T-helper 1 cell treated with Interleukin-12 subunit alpha and Interleukin-12 subunit beta and Interleukin-4 antibody, amounts not matched to agents 30 μg/mL and 1 μg/mL, for 36 hours (primary cell): ENCODE measurements around the gene PCP4L1.
A peak's percentile ranks its signal among the peaks of the same experiment; 100 is the strongest.
"Not testable (repeated sequence)": the region's sequence is repeated elsewhere in the genome, so short reads cannot be mapped to it uniquely, and the experiment has no call there.

ENCODE experiments used
- H3K27ac Mint-ChIP-seq: one replicate; pipeline ENCODE4 v1.8.0; 2021; ENCODE audit warnings: mild to moderate bottlenecking, mixed read lengths
- H3K27me3 Mint-ChIP-seq: one replicate; pipeline ENCODE4 v1.8.0; 2021; ENCODE audit warnings: low read depth, mixed read lengths
- H3K36me3 Mint-ChIP-seq: one replicate; pipeline ENCODE4 v1.8.0; 2021; ENCODE audit warnings: low read depth, mixed read lengths
- H3K4me1 Mint-ChIP-seq: one replicate; pipeline ENCODE4 v1.8.0; 2021; ENCODE audit warnings: low read depth, mixed read lengths
- H3K4me3 Mint-ChIP-seq: one replicate; pipeline ENCODE4 v1.8.0; 2021; ENCODE audit warnings: mild to moderate bottlenecking, moderate library complexity, mixed read lengths
- H3K9me3 Mint-ChIP-seq: one replicate; pipeline ENCODE4 v1.8.0; 2021; ENCODE audit warnings: mixed read lengths

PCP4L1 gene

DNA sequence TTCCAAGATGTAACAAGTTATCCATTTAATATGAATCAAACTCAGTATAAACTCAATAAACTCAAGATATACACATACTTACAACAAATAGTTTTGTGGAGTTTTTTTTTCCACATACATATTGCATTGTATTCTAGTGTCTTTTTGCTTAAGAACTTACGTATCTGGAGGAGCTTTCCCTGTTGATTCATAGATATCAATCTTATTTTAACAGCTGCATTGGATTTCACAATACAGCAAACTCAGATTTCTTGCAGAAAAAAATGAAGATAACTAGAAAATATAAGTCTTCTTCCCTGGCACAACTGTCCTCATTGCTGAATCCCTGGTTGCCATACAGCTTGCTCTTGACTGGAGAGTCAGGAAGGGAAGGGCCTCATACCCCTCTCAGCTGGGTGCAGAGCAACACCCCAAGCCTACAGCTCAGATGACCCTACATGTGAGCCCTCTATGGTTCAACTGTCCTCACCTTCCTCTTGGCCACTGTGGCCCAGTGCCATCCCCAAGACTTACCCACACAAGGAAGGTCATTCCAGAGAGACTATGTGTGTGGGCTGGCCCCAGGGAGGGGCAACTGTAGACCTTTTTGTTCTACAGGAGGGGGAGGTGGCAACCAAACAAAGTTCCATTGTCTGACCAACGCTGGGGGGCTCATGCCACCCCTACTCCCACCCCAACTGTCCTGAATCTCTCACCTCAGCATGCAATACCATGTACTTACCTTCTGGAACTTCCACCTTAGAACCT lies 49.5 kb downstream of the PCP4L1 start:
- Mint-ChIP-seq H3K36me3 (peaks cover 13% of the 10 kb centered on the region), H3K27me3 (no peaks in the 10 kb centered on the region), H3K4me3 (no peak overlapping the region), H3K9me3 (no peaks in the 10 kb centered on the region), H3K27ac (no peak overlapping the region), H3K4me1 (peaks cover 43% of the 10 kb centered on the region)

DNA sequence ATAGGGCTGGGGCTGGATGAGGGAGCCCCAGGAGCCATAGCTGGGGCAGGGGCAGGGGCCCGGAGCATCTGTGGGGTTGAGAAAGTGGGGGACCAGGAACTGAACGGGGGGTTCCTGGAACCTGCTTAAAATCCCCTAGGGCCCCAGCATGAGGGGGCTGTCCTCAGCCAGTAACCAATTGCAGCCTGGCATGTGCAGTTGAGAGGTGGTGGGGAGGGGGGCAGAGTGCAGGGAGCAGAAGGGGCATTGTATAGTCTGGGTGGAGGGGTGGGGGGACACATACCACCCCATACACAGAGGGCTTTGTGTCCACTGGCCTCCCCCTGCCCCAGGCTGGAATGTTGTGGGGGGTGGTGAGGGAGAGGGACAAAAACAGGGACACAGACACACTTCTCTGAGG lies 51.3 kb downstream of the PCP4L1 start, which contains the start of gene MPZ:
Gene MPZ (minus strand): TSS at position 101 of the 400 bp plus-strand sequence. CDS start 63 bp downstream, at position 38.
- H3K36me3 Mint-ChIP-seq, result peaks cover 8% of the 10 kb centered on the region
- no peak within 1 kb of the TSS for H3K4me3 Mint-ChIP-seq
- H3K27ac Mint-ChIP-seq, result no peak within 1 kb of the TSS
- H3K9me3 Mint-ChIP-seq, result no peaks in the 10 kb centered on the region
- H3K27me3 Mint-ChIP-seq, result no peaks in the 10 kb centered on the region
- H3K4me1 Mint-ChIP-seq, result peaks cover 34% of the 10 kb centered on the region

DNA sequence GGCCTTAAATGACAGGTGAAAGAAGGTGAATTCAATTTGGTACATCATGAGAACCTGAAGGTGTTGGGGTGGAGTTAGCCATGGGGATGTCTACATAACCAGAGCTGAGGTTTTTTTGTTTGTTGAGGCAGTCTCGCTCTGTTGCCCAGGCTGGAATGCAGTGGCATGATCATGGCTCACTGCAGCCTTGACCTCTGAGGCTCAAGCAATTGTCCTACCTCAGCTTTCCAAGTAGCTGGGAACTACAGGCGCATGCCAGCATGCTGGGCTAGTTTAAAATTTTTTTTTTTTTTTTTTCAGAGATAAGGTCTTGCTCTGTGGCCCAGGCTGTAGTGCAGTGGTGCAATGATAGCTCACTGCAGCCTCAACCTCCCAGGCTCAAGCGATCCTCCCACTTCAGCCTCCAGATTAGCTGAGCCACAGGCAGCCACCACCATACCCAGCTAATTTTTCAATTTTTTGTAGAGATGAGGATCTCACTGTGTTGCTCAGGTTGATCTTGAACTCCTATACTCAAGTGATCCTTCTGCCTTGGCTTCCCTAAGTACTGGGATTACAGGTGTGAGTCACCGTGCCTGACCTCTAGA lies 53.1 kb downstream of the PCP4L1 start:
- Mint-ChIP-seq H3K27ac (no peak overlapping the region), H3K36me3 (peaks cover 4% of the 10 kb centered on the region), H3K4me3 (no peak overlapping the region), H3K9me3 (no peaks in the 10 kb centered on the region), H3K4me1 (peaks cover 31% of the 10 kb centered on the region), H3K27me3 (no peaks in the 10 kb centered on the region)

DNA sequence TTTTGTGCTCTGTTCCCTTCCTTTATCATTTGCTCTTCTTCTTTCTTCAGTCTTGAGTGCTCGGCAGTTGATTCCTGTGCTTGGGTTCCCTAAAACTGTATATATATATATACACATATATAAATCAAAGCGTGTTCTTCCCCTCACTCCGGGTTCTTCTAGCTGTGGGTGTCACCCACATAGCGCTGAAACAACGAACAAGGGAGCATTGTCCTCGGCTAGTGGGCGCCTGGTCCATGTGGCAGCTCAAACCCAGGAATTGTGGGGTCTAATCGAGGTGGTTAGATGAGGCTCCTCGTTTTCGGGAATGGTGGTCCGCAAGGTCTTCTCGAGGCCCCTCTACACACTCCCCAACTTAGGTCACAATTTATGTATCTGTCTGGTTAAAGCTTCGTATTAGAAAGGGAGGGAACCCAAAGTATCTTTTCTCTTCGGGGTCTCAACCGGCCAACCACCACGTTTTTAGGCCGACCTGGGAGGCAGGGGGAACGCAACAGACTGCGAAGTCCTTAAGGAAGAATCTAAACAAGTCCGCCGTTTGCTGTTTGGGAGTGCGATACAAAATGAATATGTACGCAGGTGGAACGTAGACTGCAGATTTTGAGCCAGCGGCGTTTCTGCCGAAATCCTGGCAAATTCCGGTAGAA lies 55.1 kb downstream of the PCP4L1 start:
- H3K36me3 Mint-ChIP-seq, result peaks cover 7% of the 10 kb centered on the region
- H3K4me1 Mint-ChIP-seq, result peaks cover 21% of the 10 kb centered on the region
- no peaks in the 10 kb centered on the region for H3K27me3 Mint-ChIP-seq
- no peaks in the 10 kb centered on the region for H3K9me3 Mint-ChIP-seq
- peak overlapping the region; percentile 98 for H3K4me3 Mint-ChIP-seq
- H3K27ac Mint-ChIP-seq, result peak overlapping the region; percentile 97

DNA sequence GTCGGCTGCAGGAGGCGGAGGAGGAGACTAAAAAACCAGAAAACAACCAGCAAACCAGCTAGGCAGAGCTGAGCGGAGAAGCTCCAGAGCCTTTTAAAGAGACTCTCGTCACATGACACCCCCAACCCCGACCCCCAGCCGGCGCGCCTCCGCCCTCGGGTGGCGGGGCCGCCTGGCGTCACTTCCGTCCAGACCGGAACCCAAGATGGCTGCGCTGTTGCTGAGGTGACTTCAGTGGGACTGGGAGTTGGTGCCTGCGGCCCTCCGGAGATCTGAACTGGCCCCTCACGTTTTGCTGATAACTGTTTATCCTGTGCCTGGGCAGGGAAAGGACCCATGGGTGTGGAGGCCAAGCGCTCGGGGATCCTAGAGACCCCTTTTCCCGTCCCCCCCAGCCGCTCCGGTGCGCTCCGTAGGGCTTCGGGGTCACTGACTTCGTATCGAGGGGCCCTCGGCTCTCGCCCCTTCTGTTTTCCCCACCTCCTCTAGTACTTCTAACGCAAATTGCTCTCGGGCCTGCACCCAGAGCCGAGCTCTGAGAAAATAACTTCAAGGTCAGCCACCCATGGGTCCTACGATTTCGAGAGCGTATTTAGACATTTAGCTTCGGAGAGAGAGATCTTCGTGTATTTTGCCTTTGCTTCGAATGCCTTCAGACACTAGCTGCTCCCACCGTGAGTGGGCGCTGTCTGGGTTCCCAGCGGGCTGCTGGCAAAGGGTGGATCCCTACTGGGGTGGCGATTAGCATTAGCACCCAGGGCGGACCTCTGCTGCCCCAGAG lies 55.8 kb downstream of the PCP4L1 start, which contains the start of gene SDHC:
Gene SDHC (plus strand): TSS at position 181 of the 781 bp plus-strand sequence. CDS start 25 bp downstream, at position 206.
- no peaks in the 10 kb centered on the region for H3K27me3 Mint-ChIP-seq

DNA sequence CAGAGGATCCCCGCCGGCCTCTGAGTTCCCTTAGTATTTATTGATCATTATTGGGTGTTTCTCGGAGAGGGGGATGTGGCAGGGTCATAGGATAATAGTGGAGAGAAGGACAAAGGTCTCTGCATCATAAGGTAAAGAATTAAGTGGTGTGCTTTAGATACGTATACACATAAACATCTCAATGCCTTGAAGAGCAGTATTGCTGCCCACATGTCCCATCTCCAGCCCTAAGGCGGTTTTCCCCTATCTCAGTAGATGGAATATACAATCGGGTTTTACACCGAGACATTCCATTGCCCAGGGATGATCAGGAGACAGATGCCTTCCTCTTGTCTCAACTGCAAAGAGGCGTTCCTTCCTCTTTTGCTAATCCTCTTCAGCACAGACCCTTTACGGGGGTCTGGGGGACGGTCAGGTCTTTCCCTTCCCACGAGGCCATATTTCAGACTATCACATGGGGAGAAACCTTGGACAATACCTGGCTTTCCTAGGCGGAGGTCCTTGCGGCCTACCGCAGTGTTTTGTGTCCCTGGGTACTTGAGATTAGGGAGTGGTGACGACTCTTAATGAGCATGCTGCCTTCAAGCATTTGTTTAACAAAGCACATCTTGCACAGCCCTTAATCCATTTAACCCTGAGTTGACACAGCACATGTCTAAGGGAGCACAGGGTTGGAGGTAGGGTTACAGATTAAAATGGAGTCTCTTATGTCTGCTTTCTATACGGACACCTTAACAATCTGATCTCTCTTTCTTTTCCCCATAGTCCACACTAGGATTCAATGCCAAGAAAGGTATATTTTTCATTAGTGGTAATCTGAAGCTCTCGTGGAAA lies 57.5 kb downstream of the PCP4L1 start:
- Mint-ChIP-seq H3K4me1 (peaks cover 21% of the 10 kb centered on the region), H3K4me3 (peak overlapping the region; percentile 26)
- H3K9me3 Mint-ChIP-seq, H3K27ac Mint-ChIP-seq, H3K27me3 Mint-ChIP-seq, H3K36me3 Mint-ChIP-seq: not testable (repeated sequence)

More for the DNA sequence above, 55.8 kb downstream of the PCP4L1 start, which contains the start of gene SDHC:
- Mint-ChIP-seq H3K27ac (peak within 1 kb of the TSS; percentile 97), H3K4me1 (peaks cover 21% of the 10 kb centered on the region), H3K9me3 (no peaks in the 10 kb centered on the region), H3K4me3 (peak within 1 kb of the TSS; percentile 98), H3K36me3 (peaks cover 7% of the 10 kb centered on the region)

DNA sequence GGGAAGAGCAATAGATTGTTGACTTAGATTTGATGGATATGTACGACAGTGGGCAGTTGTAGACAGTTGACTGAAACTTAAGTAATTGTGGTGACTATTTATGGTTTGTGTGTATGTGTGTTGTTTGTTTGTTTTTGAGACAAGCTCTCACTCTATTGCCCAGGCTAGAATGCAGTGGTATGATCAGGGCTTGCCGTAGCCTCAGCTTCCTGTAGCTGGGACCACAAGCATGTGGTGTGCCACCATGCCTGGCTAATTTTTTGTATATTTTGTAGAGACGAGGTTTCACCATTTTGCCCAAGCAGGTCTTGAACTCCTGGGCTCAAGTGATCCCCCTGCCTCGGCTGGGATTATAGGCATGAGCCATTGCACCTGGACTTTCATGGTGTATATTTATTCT lies 65.5 kb downstream of the PCP4L1 start:
- Mint-ChIP-seq H3K27ac (no peak overlapping the region), H3K27me3 (no peaks in the 10 kb centered on the region), H3K36me3 (peaks cover 14% of the 10 kb centered on the region), H3K4me3 (no peak overlapping the region), H3K4me1 (peaks cover 3% of the 10 kb centered on the region), H3K9me3 (no peaks in the 10 kb centered on the region)

DNA sequence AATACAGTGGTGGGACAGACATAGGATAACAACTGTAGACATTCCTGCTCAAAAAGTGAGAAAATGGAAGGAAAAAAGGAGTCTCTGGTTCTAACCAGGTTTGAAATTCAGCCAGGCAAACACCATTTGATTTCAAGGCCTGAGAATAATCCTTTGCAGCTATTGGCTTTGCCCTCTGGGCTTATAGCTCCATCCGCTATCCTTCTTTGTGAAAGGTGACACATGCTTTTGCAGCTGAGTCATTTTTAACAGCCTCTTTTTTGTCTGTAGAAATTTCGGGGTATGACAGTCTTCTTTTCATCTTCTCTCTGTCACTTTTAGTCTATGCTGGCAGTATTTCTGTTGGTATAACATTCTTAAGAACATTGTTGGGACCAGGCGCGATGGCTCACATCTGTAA lies 71.8 kb downstream of the PCP4L1 start:
- peaks cover 30% of the 10 kb centered on the region for H3K36me3 Mint-ChIP-seq
- no peaks in the 10 kb centered on the region for H3K9me3 Mint-ChIP-seq
- no peaks in the 10 kb centered on the region for H3K27me3 Mint-ChIP-seq
- peak overlapping the region; percentile 16 for H3K27ac Mint-ChIP-seq
- H3K4me1 Mint-ChIP-seq, result no peaks in the 10 kb centered on the region
- H3K4me3 Mint-ChIP-seq, result no peak overlapping the region

DNA sequence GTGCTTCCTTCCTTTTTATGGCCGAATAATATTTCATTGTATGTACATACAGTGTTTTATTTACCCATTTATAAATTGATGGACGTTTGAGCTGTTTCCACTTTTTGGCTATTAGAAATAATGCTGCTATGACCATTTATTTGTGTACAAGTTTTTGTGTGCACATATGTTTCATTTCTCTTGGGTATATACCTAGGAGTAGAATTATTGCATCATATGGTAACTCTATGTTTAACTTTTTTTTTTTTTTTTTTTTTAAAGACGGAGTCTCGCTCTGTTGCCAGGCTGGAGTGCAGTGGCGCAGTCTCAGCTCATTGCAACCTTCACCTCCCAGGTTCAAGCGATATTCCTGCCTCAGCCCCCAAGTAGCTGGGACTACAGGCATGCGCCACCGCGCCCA lies 74.6 kb downstream of the PCP4L1 start:
- no peak overlapping the region for H3K27ac Mint-ChIP-seq
- no peak overlapping the region for H3K4me3 Mint-ChIP-seq
- H3K9me3 Mint-ChIP-seq, result no peaks in the 10 kb centered on the region
- H3K4me1 Mint-ChIP-seq, result no peaks in the 10 kb centered on the region
- peaks cover 34% of the 10 kb centered on the region for H3K36me3 Mint-ChIP-seq
- no peaks in the 10 kb centered on the region for H3K27me3 Mint-ChIP-seq
